Measurements from ENCODE around the gene ANKRD36C.
"Not testable (repeated sequence)": the region's sequence is repeated elsewhere in the genome, so short reads cannot be mapped to it uniquely, and the experiment has no call there.

ANKRD36C gene

GRCh38 chr2:95796249-95797099 is 195.2 kb downstream of the ANKRD36C start:
- DNase-seq = not testable (repeated sequence)

GRCh38 chr2:95793970-95794369 is 197.7 kb downstream of the ANKRD36C start:
- DNase-seq = not testable (repeated sequence)

GRCh38 chr2:95790180-95790579 is 201.4 kb downstream of the ANKRD36C start:
- DNase-seq = not testable (repeated sequence)

GRCh38 chr2:95789385-95789784 is 202.2 kb downstream of the ANKRD36C start:
- DNase-seq = not testable (repeated sequence)

GRCh38 chr2:95788642-95789041 is 203.0 kb downstream of the ANKRD36C start:
- DNase-seq = not testable (repeated sequence)
